SK-N-SH (cell line): Measurements from ENCODE around the gene NPTX1. TPM values are rescaled to one million over a fixed set of nuclear protein-coding genes. Genes with fewer than 3 reads are reported as not detected.

ENCODE experiments used
- CTCF ChIA-PET: fragments of 300-600, 350-600 bp; formaldehyde crosslinking; extraction: SDS; loops from one replicate; lab custom pipeline; 2021; lab: Yijun Ruan, JAX
- POLR2A ChIA-PET: fragments of 350-600 bp; sonication (Branson Sonifier 250); formaldehyde crosslinking; extraction: SDS; loops from one replicate; lab custom pipeline; 2020; ENCODE audit warnings: antibody characterized with exemption, inconsistent platforms; lab: Yijun Ruan, JAX
- DNase-seq: peaks from one replicate; pipeline ENCODE4 v3.0.0; 2012
- H2AFZ ChIP-seq: fragments of 200-600 bp; sonication (generic); 2 replicates; pipeline ENCODE4 v1.8.1; 2016; ENCODE audit warnings: antibody characterized with exemption, mild to moderate bottlenecking, low read depth
- H3F3A ChIP-seq: fragments of 200-600 bp; sonication (generic); replicated peaks from 2 replicates; pipeline ENCODE3; 2016; ENCODE audit warnings: antibody characterized with exemption, mild to moderate bottlenecking; ENCODE audit not compliant: insufficient read depth
- H3K27ac ChIP-seq, 2 experiments: fragments of 200-500 bp in 1 of 2; fragments of 200-600 bp in 1 of 2; sonication (Bioruptor generic) in 1 of 2; sonication (generic), shearing (Covaris generic) in 1 of 2; 2 replicates each; pipeline versions ENCODE4 v1.5.1 to v1.6.1; 2014 to 2016; ENCODE audit warnings: low read depth in 2 of 2, inconsistent platforms in 1 of 2, low read length in 1 of 2, mild to moderate bottlenecking in 1 of 2, mixed read lengths in 1 of 2
- H3K27me3 ChIP-seq: fragments of 200-600 bp; sonication (generic), shearing (Covaris generic); 2 replicates; pipeline ENCODE4 v1.6.1; 2016; ENCODE audit warnings: mixed run types; ENCODE audit not compliant: insufficient read depth
- H3K36me3 ChIP-seq, 2 experiments: fragments of 200-500 bp in 1 of 2; fragments of 200-600 bp in 1 of 2; sonication (Bioruptor generic) in 1 of 2; sonication (generic) in 1 of 2; replicated peaks in 1 of 2; 2 replicates each; pipeline versions ENCODE3 to v1.5.1; 2014 to 2016; ENCODE audit warnings: low read length in 1 of 2, mild to moderate bottlenecking in 1 of 2; ENCODE audit not compliant: insufficient read depth in 2 of 2, control insufficient read depth in 1 of 2
- H3K4me1 ChIP-seq, 2 experiments: fragments of 200-500 bp in 1 of 2; fragments of 200-600 bp in 1 of 2; sonication (Bioruptor generic) in 1 of 2; sonication (generic), shearing (Covaris generic) in 1 of 2; 2 replicates each; pipeline versions ENCODE4 v1.5.1 to v1.6.1; 2014 to 2016; ENCODE audit warnings: low read depth in 1 of 2, low read length in 1 of 2, mixed run types in 1 of 2; ENCODE audit not compliant: insufficient read depth in 2 of 2, control insufficient read depth in 1 of 2
- H3K4me2 ChIP-seq: fragments of 200-600 bp; sonication (generic), shearing (Covaris generic); 2 replicates; pipeline ENCODE4 v1.6.1; 2017; ENCODE audit warnings: mixed run types
- H3K4me3 ChIP-seq, 2 experiments: fragments of 200-500 bp in 1 of 2; fragments of 200-600 bp in 1 of 2; sonication (Bioruptor generic) in 1 of 2; sonication (generic), shearing (Covaris generic) in 1 of 2; 2 replicates each; pipeline versions ENCODE4 v1.5.1 to v1.8.1; 2014 to 2016; ENCODE audit warnings: low read depth in 2 of 2, inconsistent platforms in 1 of 2, low read length in 1 of 2, mild to moderate bottlenecking in 1 of 2, mixed read lengths in 1 of 2, moderate library complexity in 1 of 2
- H3K79me2 ChIP-seq: fragments of 200-600 bp; sonication (generic); 2 replicates; pipeline ENCODE4 v1.8.1; 2017; ENCODE audit warnings: mild to moderate bottlenecking; ENCODE audit not compliant: insufficient read depth
- H3K9ac ChIP-seq: fragments of 200-600 bp; sonication (generic); 2 replicates; pipeline ENCODE4 v1.6.1; 2017; ENCODE audit warnings: mixed run types
- H3K9me2 ChIP-seq: fragments of 200-600 bp; sonication (generic); 2 replicates; pipeline ENCODE4 v1.6.1; 2017; ENCODE audit warnings: mixed run types
- H3K9me3 ChIP-seq: fragments of 200-600 bp; sonication (generic); 2 replicates; pipeline ENCODE4 v1.6.1; 2017; ENCODE audit warnings: mixed run types, mild to moderate bottlenecking, moderate library complexity
- H4K20me1 ChIP-seq: fragments of 200-600 bp; sonication (generic); 2 replicates; pipeline ENCODE4 v1.6.1; 2017; ENCODE audit warnings: mild to moderate bottlenecking, mixed run types; ENCODE audit not compliant: insufficient read depth
- CTCF ChIP-seq: fragments of 200-600 bp; sonication (generic); IDR thresholded peaks from 2 replicates; pipeline ENCODE4 v1.6.1; 2017; ENCODE audit warnings: antibody characterized with exemption, mild to moderate bottlenecking, moderate library complexity
- EP300 ChIP-seq, 2 experiments: IDR thresholded peaks; 2 replicates each; pipeline versions ENCODE4 v1.4.0 to v1.6.1; 2012; ENCODE audit warnings: borderline replicate concordance in 1 of 2, low read depth in 1 of 2, low read length in 1 of 2
- EZH2phosphoT487 ChIP-seq: fragments of 200-600 bp; sonication (generic); IDR thresholded peaks from 2 replicates; pipeline ENCODE4 v1.6.1; 2017; ENCODE audit warnings: low read depth, mixed run types, mild to moderate bottlenecking, antibody characterized with exemption, moderate library complexity, borderline replicate concordance
- FOXM1 ChIP-seq: IDR thresholded peaks from 2 replicates; pipeline ENCODE4 v1.4.0; 2012; ENCODE audit warnings: low read depth, mild to moderate bottlenecking
- GABPA ChIP-seq: IDR thresholded peaks from 2 replicates; pipeline ENCODE4 v1.4.0; 2012; ENCODE audit warnings: low read depth, mild to moderate bottlenecking
- GATA2 ChIP-seq: sonication (generic); formaldehyde crosslinking; IDR thresholded peaks from 2 replicates; pipeline ENCODE4 v1.5.0; 2020; ENCODE audit warnings: mild to moderate bottlenecking, missing genetic modification reagents
- NRF1 ChIP-seq: IDR thresholded peaks from 2 replicates; pipeline ENCODE4 v1.6.1; 2012; ENCODE audit warnings: low read depth, mild to moderate bottlenecking, low read length
- RAD21 ChIP-seq: IDR thresholded peaks from 2 replicates; pipeline ENCODE4 v1.6.1; 2012; ENCODE audit warnings: mild to moderate bottlenecking, low read length
- REST ChIP-seq: IDR thresholded peaks from 2 replicates; pipeline ENCODE4 v1.6.1; 2012; ENCODE audit warnings: mild to moderate bottlenecking, low read depth, low read length, moderate library complexity
- RFX5 ChIP-seq: IDR thresholded peaks from 2 replicates; pipeline ENCODE4 v1.6.1; 2012; ENCODE audit warnings: mild to moderate bottlenecking, improper control_type of control experiment, low read length
- RXRA ChIP-seq: IDR thresholded peaks from 2 replicates; pipeline ENCODE4 v1.4.0; 2012; ENCODE audit warnings: low read depth, mild to moderate bottlenecking, borderline replicate concordance
- SMC3 ChIP-seq: IDR thresholded peaks from 2 replicates; pipeline ENCODE4 v1.6.1; 2012; ENCODE audit warnings: low read depth, low read length, improper control_type of control experiment
- YY1 ChIP-seq: IDR thresholded peaks from 2 replicates; pipeline ENCODE4 v1.4.0; 2012; ENCODE audit warnings: low read depth, mild to moderate bottlenecking
- WGBS: methylation state at CpG from one replicate; pipeline ENCODE4 v1.1.6; 2017; ENCODE audit warnings: low lambda C conversion rate; 5-methylcytosine and 5-hydroxymethylcytosine counted together
- polyA plus RNA-seq, 3 experiments: library from polyadenylated mRNA; depleted of rRNA; stranded (reverse); fragments of >200 nt; gene quantifications; 2 replicates each; pipeline ENCODE4 v1.2.3, GENCODE V29; 2012
- TF ChIP-seq, protein P1 (sequence below): IDR thresholded peaks from 2 replicates; pipeline ENCODE4 v1.4.0; 2012; ENCODE audit warnings: low read depth, borderline replicate concordance
- TF ChIP-seq, protein P2 (sequence below): fragments of 150-350 bp; IDR thresholded peaks from 2 replicates; pipeline ENCODE4 v1.6.1; 2017; ENCODE audit warnings: antibody characterized with exemption, low read length, low read depth, borderline replicate concordance

NPTX1 gene
- polyA plus RNA-seq, 1 of the 3 experiments (the other 2 are of a cell fraction): 0.05 TPM

DNA sequence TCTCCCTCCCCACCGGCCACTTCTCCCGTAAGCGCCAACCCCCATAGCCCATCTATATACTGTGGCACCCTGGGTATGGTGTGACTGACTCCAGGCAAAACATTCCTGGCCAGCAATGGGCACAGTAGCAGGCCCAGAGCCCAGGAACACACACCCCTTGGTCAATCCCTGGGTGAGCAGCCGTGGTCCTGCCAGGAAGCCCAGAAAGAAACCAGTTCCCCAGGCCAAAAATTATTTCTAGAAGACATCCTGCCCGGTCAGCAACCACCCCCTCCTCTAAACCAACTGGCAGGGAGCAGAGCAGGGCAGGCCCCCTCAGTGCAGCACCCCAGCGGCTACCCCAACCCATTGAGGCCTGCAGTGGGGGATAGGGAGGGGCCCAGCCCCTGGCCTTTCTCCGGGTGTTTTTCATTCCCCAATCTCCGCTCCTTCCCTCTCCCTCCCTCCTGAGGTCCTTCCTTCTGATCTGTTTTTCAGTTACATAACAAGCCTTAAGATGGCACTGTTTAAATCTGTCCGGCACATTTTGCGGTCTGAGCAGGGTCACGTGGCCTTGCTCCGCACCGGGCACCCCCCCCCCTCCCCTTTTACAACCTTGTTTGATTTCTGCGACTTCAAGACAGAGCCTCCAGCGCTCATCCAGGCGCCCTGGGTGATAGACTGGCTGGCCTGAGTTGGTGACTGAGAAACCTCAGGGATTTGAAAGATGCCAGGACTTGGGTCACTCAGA lies 2.0 kb downstream of the NPTX1 start:
- Histone ChIP-seq H3K9me3 (no peaks in the 10 kb centered on the region), H3F3A (no peaks in the 10 kb centered on the region), H3K4me3 (peak overlapping the region in 1 of 2 experiments; percentile 24; a peak in 1 of 4 replicates), H3K9me2 (no peaks in the 10 kb centered on the region), H3K9ac (no peak overlapping the region), H3K4me1 (peaks cover 0 to 14% of the 10 kb centered on the region in 2 experiments; a peak in 1 of 4 replicates), H3K36me3 (no peaks in the 10 kb centered on the region), H3K4me2 (peak overlapping the region; percentile 91; the same call in 1 of the 2 replicates), H4K20me1 (peaks cover 14% of the 10 kb centered on the region), H3K79me2 (no peaks in the 10 kb centered on the region), H3K27ac (no peak overlapping the region), H3K27me3 (peaks cover 99% of the 10 kb centered on the region), H2AFZ (no peak overlapping the region)
- TF ChIP-seq RFX5 (no peak), GATA2 (no peak), CTCF (peak; percentile 42), SMC3 (0 out of 2 replicates have a peak, but pooled peaks have one; percentile 5), EZH2phosphoT487 (no peak), RAD21 (peak; percentile 50)
- TF ChIP-seq, protein P1, sequence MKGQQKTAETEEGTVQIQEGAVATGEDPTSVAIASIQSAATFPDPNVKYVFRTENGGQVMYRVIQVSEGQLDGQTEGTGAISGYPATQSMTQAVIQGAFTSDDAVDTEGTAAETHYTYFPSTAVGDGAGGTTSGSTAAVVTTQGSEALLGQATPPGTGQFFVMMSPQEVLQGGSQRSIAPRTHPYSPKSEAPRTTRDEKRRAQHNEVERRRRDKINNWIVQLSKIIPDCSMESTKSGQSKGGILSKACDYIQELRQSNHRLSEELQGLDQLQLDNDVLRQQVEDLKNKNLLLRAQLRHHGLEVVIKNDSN: peak; percentile 91
- TF ChIP-seq, protein P2, sequence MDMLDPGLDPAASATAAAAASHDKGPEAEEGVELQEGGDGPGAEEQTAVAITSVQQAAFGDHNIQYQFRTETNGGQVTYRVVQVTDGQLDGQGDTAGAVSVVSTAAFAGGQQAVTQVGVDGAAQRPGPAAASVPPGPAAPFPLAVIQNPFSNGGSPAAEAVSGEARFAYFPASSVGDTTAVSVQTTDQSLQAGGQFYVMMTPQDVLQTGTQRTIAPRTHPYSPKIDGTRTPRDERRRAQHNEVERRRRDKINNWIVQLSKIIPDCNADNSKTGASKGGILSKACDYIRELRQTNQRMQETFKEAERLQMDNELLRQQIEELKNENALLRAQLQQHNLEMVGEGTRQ: peak; percentile 41
- DNase-seq: peak; percentile 79
- WGBS: 10% methylated on average over 16 of the region's 16 CpGs
- POLR2A ChIA-PET: interaction anchor here (1.0 to 1.8 kb wide), 2 partner anchors 20 to 70 kb away, joined by 3 to 9 read pairs; partner anchors contain the start of gene RPTOR
- CTCF ChIA-PET: interaction anchor here (0.8 to 7.6 kb wide), 20 partner anchors 9 to 507 kb away, joined by 3 to 71 read pairs (median 4); no protein-coding TSS in a partner anchor

GRCh38 chr17:80473701-80474100 lies 2.7 kb downstream of the NPTX1 start:
- Histone ChIP-seq H3K4me1 (peaks cover 0 to 17% of the 10 kb centered on the region in 2 experiments; a peak in 1 of 4 replicates), H3K79me2 (no peaks in the 10 kb centered on the region), H3K9me2 (no peaks in the 10 kb centered on the region), H3F3A (no peaks in the 10 kb centered on the region), H3K4me2 (no peak overlapping the region), H3K9ac (no peak overlapping the region), H4K20me1 (peaks cover 14% of the 10 kb centered on the region), H3K27me3 (peaks cover 99% of the 10 kb centered on the region), H3K36me3 (no peaks in the 10 kb centered on the region), H2AFZ (no peak overlapping the region), H3K4me3 (no peak overlapping the region), H3K27ac (no peak overlapping the region), H3K9me3 (no peaks in the 10 kb centered on the region)
- no peak for DNase-seq
- CTCF ChIA-PET: interaction anchor here (0.7 to 7.6 kb wide), 15 partner anchors 9 to 508 kb away, joined by 3 to 71 read pairs (median 4); partner anchors contain the start of gene GAA
- POLR2A ChIA-PET: interaction anchor here (1.0 to 1.8 kb wide), 2 partner anchors 19 to 71 kb away, joined by 3 to 9 read pairs; partner anchors contain the start of gene RPTOR
- WGBS: 49% methylated on average over 6 of the region's 7 CpGs
- TF ChIP-seq GABPA (no peak), RXRA (no peak), REST (no peak), YY1 (no peak), EP300 (IDR thresholded peaks at IDR 0.05; ENCODE audit: borderline replicate concordance in 1 of 2, low read depth in 1 of 2, low read length in 1 of 2) (no peak), NRF1 (no peak), EZH2phosphoT487 (no peak), FOXM1 (no peak)
- TF ChIP-seq, protein P1: no peak
